Muscle layer of duodenum (tissue), 2 donors: ENCODE data around the gene ADGRF4.
"Not testable (repeated sequence)": the region's sequence is repeated elsewhere in the genome, so short reads cannot be mapped to it uniquely, and the experiment has no call there.

Experiments used
- H3K27ac ChIP-seq: one replicate; pipeline ENCODE4 v1.7.0; 2013; ENCODE audit warnings: mild to moderate bottlenecking, low read length
- H3K27me3 ChIP-seq: one replicate; pipeline ENCODE4 v1.7.0; 2013; ENCODE audit warnings: low read depth, mild to moderate bottlenecking, control low read depth, low read length
- H3K36me3 ChIP-seq, 2 donors: one replicate each; pipeline ENCODE4 v1.7.0; 2013; ENCODE audit warnings: low read length in 2 of 2, control low read depth in 1 of 2, mild to moderate bottlenecking in 1 of 2; ENCODE audit not compliant: insufficient read depth in 2 of 2, control insufficient read depth in 1 of 2
- H3K4me1 ChIP-seq, 2 donors: one replicate each; pipeline ENCODE4 v1.7.0; 2013; ENCODE audit warnings: low read length in 2 of 2, mild to moderate bottlenecking in 2 of 2, control low read depth in 1 of 2, moderate library complexity in 1 of 2; ENCODE audit not compliant: insufficient read depth in 2 of 2, control insufficient read depth in 1 of 2
- H3K4me3 ChIP-seq, 2 donors: one replicate each; pipeline ENCODE4 v1.7.0; 2013; ENCODE audit warnings: low read length in 2 of 2, low read depth in 1 of 2, mild to moderate bottlenecking in 1 of 2
- H3K9me3 ChIP-seq, 2 donors: one replicate each; pipeline ENCODE4 v1.7.0; 2013; ENCODE audit warnings: low read length in 2 of 2, control low read depth in 1 of 2, mild to moderate bottlenecking in 1 of 2; ENCODE audit not compliant: control insufficient read depth in 1 of 2
- donor health status: healthy.

ADGRF4 gene

DNA sequence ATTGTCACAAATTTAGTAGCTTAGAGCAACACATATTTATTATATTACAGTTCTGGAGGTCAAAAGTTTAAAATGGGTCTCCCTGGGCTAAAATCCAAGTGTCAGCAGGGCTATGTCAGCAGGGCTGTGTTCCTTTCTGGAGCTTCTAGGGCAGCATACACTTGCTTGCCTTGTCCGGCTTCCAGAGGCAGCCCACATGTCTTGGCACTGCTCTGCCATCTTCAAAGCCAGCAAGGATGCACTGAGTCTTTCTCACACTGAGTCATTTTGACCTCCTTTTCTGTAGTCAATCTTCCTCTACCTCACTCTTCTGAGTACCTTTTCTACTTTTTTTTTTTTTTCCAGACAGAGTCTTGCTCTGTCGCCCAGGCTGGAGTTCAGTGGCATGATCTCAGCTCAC, 39.0 kb downstream of the ADGRF4 start:
- no peaks in the 10 kb centered on the region for H3K9me3 ChIP-seq
- H3K27ac ChIP-seq = no peak overlapping the region
- no peaks in the 10 kb centered on the region for H3K4me1 ChIP-seq
- H3K27me3 ChIP-seq = no peaks in the 10 kb centered on the region
- no peak overlapping the region for H3K4me3 ChIP-seq
- no peaks in the 10 kb centered on the region for H3K36me3 ChIP-seq

DNA sequence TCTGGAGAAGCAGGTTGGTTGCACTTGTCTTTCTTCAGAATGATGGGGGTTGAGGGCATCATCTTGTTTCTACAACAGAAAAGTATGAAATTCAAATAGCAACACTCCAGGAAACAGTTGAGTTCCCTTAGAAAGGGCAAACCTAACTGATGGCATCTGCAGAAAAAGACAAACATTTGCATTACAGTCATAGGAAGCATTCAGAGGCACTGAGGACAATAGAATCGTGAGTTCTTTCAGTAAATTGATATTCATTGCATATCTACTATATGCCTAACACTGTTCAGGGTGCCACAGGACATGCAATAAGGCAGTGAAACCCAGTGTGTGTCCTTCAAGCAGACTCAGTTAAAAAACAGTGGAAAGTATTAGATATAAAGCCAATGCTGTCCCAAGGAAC, 42.3 kb downstream of the ADGRF4 start:
- H3K27ac ChIP-seq = no peak overlapping the region
- H3K36me3 ChIP-seq = no peaks in the 10 kb centered on the region
- no peaks in the 10 kb centered on the region for H3K9me3 ChIP-seq
- no peaks in the 10 kb centered on the region for H3K27me3 ChIP-seq
- no peaks in the 10 kb centered on the region for H3K4me1 ChIP-seq
- H3K4me3 ChIP-seq = no peak overlapping the region

DNA sequence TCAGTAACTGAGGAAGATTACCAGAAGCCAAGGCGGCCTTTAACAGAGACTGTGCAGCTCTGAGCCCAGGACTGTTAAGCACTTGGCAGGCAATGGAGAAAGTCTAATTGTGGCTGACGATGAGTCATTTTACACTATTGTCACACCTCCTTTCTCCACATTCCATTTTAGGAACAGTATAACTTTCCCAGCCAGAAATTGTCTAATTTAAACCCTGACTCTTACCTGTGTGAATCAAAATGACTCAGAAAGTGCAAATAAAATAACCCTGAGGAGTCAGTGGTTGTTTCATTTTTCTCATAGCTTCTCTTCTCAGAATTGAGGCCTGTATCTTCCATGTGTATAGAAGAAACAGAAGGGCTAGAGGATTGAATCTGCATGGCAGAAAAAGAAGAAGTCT, 43.4 kb downstream of the ADGRF4 start:
- no peaks in the 10 kb centered on the region for H3K4me1 ChIP-seq
- H3K27me3 ChIP-seq = no peaks in the 10 kb centered on the region
- no peaks in the 10 kb centered on the region for H3K36me3 ChIP-seq
- H3K4me3 ChIP-seq = no peak overlapping the region
- no peaks in the 10 kb centered on the region for H3K9me3 ChIP-seq
- H3K27ac ChIP-seq = no peak overlapping the region

DNA sequence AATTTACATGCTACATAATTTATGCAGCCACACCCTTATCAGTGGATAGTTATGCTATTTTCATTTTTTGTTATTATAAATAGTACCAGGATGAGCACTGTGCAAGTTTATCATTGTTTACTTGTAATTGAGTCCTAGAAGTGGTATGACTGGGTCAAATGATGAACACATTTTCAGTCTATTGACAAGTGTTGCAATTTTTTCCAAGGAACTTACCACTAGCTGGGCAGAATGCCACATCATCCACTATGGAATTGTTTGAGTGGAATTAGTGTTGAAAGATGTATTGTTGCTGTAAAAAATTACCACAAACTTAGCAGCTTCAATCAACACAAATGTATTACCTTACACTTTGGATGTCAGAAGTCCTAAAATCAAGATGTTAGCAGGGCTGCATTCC, 45.4 kb downstream of the ADGRF4 start:
- H3K4me3 ChIP-seq = no peak overlapping the region
- no peaks in the 10 kb centered on the region for H3K27me3 ChIP-seq
- H3K9me3 ChIP-seq = no peaks in the 10 kb centered on the region
- no peak overlapping the region for H3K27ac ChIP-seq
- no peaks in the 10 kb centered on the region for H3K4me1 ChIP-seq
- no peaks in the 10 kb centered on the region for H3K36me3 ChIP-seq

DNA sequence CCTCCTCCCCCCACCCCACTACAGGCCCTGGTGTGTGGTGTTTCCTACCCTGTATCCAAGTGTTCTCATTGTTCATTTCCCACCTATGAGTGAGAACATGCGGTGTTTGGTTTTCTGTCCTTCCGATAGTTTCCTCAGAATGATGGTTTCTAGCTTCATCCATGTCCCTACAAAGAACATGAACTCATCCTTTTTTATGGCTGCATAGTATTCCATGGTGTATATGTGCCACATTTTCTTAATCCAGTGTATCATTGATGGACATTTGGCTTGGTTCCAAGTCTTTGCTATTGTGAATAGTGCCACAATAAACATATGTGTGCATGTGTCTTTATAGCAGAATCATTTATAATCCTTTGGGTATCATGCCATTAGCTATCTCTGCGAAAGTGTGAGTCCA, 46.9 kb downstream of the ADGRF4 start:
- H3K27ac ChIP-seq, H3K36me3 ChIP-seq, H3K4me3 ChIP-seq, H3K9me3 ChIP-seq, H3K27me3 ChIP-seq, H3K4me1 ChIP-seq: not testable (repeated sequence)

DNA sequence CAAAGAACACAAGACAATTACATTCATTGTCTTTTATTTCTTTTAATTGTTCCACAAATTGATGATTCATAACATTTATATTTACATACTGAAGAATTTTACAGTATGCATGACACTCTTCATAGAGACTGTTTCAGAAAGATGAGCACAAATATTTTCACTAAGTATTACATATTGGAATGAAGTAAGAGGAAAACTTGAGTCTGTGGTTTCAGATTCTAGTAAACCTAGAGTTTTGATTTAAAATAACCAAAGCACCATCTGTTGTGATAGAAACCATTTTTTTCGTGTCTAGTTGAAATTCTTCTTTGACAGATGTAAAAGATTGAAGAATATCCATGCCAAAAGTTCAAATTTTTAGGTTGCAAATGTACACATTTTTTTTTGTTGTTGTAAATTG, 51.4 kb downstream of the ADGRF4 start:
- H3K4me1 ChIP-seq = no peaks in the 10 kb centered on the region
- no peaks in the 10 kb centered on the region for H3K27me3 ChIP-seq
- H3K4me3 ChIP-seq = no peak overlapping the region
- H3K27ac ChIP-seq = no peak overlapping the region
- H3K9me3 ChIP-seq = peaks cover 0 to 3% of the 10 kb centered on the region in 2 donors
- H3K36me3 ChIP-seq = no peaks in the 10 kb centered on the region

DNA sequence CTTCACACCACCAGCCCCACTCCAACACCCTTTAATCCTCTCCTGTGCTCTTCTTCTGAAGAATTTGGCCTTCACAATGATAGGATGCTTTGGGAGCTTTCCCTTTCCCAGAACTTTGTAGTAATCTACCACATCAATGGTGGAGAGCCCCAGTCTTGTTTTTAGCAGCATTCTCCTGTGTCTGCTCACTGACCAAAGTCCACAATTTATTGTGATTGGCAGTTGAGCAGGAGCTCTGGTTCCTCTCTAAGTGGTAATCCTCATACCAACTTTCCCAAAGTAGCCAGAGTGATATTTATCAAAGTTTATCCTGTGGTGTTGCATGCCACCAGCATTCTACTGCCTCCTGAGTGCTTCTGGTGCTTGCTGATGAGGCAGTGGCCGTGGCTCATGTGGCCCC, 54.4 kb downstream of the ADGRF4 start:
- H3K36me3 ChIP-seq = no peaks in the 10 kb centered on the region
- H3K27ac ChIP-seq = no peak overlapping the region
- H3K4me3 ChIP-seq = no peak overlapping the region
- H3K27me3 ChIP-seq = no peaks in the 10 kb centered on the region
- H3K9me3 ChIP-seq = peaks cover 0 to 3% of the 10 kb centered on the region in 2 donors
- H3K4me1 ChIP-seq = no peaks in the 10 kb centered on the region

DNA sequence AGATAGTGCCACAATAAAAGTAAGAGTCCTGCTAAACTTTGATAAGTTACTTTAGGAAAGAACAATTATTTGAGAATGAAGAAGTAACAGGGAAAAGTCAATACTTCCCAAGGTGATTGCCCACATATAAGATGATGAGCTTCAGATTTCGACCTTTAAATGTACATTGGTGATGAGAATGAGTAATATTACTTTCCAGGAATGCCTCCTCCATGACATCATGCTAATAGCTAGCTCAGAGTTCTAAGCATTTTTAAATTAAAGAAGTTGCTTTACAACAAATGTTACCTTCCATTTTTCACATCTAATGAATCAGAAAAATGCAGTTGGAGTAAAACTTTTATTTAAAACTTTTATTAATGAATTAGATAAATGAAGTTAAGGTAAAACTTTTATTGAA, 61.0 kb downstream of the ADGRF4 start:
- no peaks in the 10 kb centered on the region for H3K36me3 ChIP-seq
- no peaks in the 10 kb centered on the region for H3K4me1 ChIP-seq
- H3K9me3 ChIP-seq = no peaks in the 10 kb centered on the region
- no peak overlapping the region for H3K4me3 ChIP-seq
- H3K27ac ChIP-seq = no peak overlapping the region
- H3K27me3 ChIP-seq = no peaks in the 10 kb centered on the region

DNA sequence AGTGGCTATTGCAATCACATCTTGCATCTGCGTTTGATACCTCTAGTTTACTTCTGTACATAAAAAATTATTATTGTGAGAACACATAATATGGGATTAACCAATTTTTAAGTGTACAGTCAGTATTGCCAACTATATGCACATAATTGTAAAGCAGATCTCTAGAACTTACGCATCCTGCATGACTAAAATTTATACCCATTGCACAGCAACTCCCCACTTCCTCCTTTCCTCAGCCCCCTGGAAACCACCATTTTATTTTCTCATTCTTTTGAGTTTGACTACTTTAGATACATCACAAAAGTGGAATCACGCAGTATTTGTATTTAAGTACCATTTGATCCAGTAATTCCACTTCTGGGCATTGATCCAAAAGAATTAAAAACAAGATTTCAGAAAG, 64.1 kb downstream of the ADGRF4 start:
- Histone ChIP-seq H3K27ac (no peak overlapping the region), H3K4me3 (no peak overlapping the region), H3K36me3 (no peaks in the 10 kb centered on the region), H3K9me3 (peaks cover 0 to 5% of the 10 kb centered on the region in 2 donors), H3K4me1 (no peaks in the 10 kb centered on the region), H3K27me3 (no peaks in the 10 kb centered on the region)

DNA sequence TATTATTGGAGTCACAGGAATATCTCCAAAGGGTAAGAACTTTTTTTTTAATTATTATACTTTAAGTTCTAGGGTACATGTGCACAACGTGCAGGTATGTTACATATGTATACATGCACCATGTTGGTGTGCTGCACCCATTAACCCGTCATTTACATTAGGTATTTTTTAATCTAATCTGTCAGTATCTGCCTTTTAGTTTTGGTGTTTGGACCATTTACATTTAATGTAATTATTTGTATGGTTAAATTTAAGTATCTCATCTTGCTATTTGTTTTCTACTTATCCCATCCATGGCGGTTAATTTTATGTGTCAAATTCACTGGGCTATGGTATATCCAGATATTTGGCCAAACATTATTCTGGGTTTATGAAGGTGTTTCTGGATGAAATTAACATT, 68.1 kb downstream of the ADGRF4 start:
- Histone ChIP-seq H3K4me1 (no peaks in the 10 kb centered on the region), H3K4me3 (no peak overlapping the region), H3K27ac (no peak overlapping the region), H3K36me3 (no peaks in the 10 kb centered on the region), H3K27me3 (no peaks in the 10 kb centered on the region), H3K9me3 (peaks cover 0 to 5% of the 10 kb centered on the region in 2 donors)

DNA sequence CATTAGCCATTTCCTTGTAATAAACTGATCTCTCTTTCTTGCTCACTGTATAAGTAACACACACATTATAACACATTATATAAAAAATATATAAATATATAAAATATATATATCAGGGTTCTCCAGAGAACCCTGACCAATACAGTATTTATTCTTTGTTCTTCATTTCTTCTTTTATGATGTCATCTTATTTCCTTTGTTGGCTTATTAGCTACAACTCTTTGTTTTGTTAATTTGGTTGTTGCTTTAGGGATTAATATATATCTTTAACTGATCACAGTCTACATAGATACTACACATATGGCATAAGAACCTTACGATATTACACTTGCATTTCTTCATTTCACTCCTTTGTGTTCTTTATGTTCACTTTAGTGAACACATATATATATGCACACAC, 68.7 kb downstream of the ADGRF4 start:
- Histone ChIP-seq H3K4me1 (no peaks in the 10 kb centered on the region), H3K9me3 (peaks cover 0 to 5% of the 10 kb centered on the region in 2 donors), H3K36me3 (no peaks in the 10 kb centered on the region), H3K27ac (no peak overlapping the region), H3K27me3 (no peaks in the 10 kb centered on the region), H3K4me3 (no peak overlapping the region)

DNA sequence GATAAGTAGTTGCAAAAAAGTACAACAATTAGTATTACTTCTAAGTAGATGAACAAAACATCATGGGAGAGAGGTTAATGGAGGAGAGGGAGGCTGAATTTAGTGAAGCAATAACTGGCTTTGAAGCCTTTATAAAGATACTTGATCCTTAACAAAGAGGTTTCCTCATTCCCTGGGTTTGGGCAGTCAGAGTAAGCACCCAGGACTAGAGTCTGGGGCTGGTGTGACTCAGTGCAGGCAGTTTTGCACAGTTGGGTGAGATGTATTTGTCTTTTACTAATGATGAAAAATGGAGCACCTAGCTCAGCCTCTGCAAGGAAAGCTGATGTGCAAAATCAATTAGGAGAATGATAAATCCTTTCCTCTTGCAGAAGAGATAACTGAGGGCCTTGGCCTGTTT, 71.6 kb downstream of the ADGRF4 start:
- no peaks in the 10 kb centered on the region for H3K36me3 ChIP-seq
- no peak overlapping the region for H3K4me3 ChIP-seq
- no peak overlapping the region for H3K27ac ChIP-seq
- H3K27me3 ChIP-seq = no peaks in the 10 kb centered on the region
- H3K4me1 ChIP-seq = no peaks in the 10 kb centered on the region
- H3K9me3 ChIP-seq = peaks cover 0 to 5% of the 10 kb centered on the region in 2 donors
